Astrocyte (in vitro differentiated cells and primary cell): ENCODE data around the gene POLR2E.

Experiments used
- CTCF ChIP-seq: IDR thresholded peaks from 2 replicates; pipeline ENCODE4 v1.5.1; 2011; ENCODE audit warnings: low read depth, mild to moderate bottlenecking, inconsistent platforms, low read length, moderate library complexity; ENCODE audit not compliant: insufficient read depth
- EZH2 ChIP-seq: IDR thresholded peaks from 2 replicates; pipeline ENCODE4 v1.6.1; 2012; ENCODE audit warnings: mild to moderate bottlenecking, low read length, inconsistent platforms; ENCODE audit not compliant: insufficient read depth

GRCh38 chr19:1102407-1103131 is 7.4 kb upstream of the POLR2E start:
- TF ChIP-seq CTCF (no peak), EZH2 (no peak)
